Fibroblast of lung (primary cell): ENCODE measurements around the gene PLS3. TPM values are rescaled to one million over a fixed set of nuclear protein-coding genes. Genes with fewer than 3 reads are reported as not detected.

Source experiments
- DNase-seq, 2 donors: peaks; one replicate each; pipeline versions ENCODE4 v3.0.0 to v3.0.0-alpha.2; 2010; ENCODE audit warnings: low read depth in 2 of 2
- H2AFZ ChIP-seq: 2 replicates; pipeline ENCODE4 v1.5.1; 2012; ENCODE audit warnings: low read length, control low read depth, inconsistent platforms
- H3K27ac ChIP-seq: 2 replicates; pipeline ENCODE4 v1.5.1; 2011; ENCODE audit warnings: low read length, control low read depth; ENCODE audit not compliant: insufficient read depth
- H3K27me3 ChIP-seq: 2 replicates; pipeline ENCODE4 v1.5.1; 2011; ENCODE audit warnings: mild to moderate bottlenecking, low read length; ENCODE audit not compliant: control insufficient read depth, insufficient read depth
- H3K36me3 ChIP-seq: 2 replicates; pipeline ENCODE4 v1.5.1; 2011; ENCODE audit warnings: low read length; ENCODE audit not compliant: control insufficient read depth, insufficient read depth
- H3K4me1 ChIP-seq: 2 replicates; pipeline ENCODE4 v1.5.1; 2011; ENCODE audit warnings: low read length; ENCODE audit not compliant: control insufficient read depth, insufficient read depth; ENCODE audit errors: extremely low read depth
- H3K4me2 ChIP-seq: 2 replicates; pipeline ENCODE4 v1.5.1; 2011; ENCODE audit warnings: low read length, control low read depth; ENCODE audit not compliant: insufficient read depth; ENCODE audit errors: extremely low read depth
- H3K4me3 ChIP-seq, 4 experiments: fragments of 200-600 bp in 1 of 4; sonication (generic) in 1 of 4; replicated peaks in 1 of 4; 2 replicates each; pipeline ENCODE4 v1.5.1; 2011 to 2016; ENCODE audit warnings: low read length in 4 of 4, low read depth in 3 of 4, mild to moderate bottlenecking in 3 of 4, control low read depth in 2 of 4, inconsistent platforms in 1 of 4, mixed read lengths in 1 of 4; ENCODE audit not compliant: insufficient read depth in 1 of 4; ENCODE audit errors: control extremely low read depth in 1 of 4
- H3K79me2 ChIP-seq: 2 replicates; pipeline ENCODE4 v1.5.1; 2012; ENCODE audit warnings: mild to moderate bottlenecking, low read length, inconsistent platforms; ENCODE audit not compliant: control insufficient read depth, insufficient read depth
- H3K9ac ChIP-seq: 2 replicates; pipeline ENCODE4 v1.5.1; 2011; ENCODE audit warnings: mild to moderate bottlenecking, low read length, control low read depth; ENCODE audit not compliant: insufficient read depth
- H3K9me3 ChIP-seq: 2 replicates; pipeline ENCODE4 v1.5.1; 2012; ENCODE audit warnings: low read depth, low read length; ENCODE audit not compliant: control insufficient read depth, insufficient read depth
- H4K20me1 ChIP-seq: 2 replicates; pipeline ENCODE4 v1.5.1; 2011; ENCODE audit warnings: low read length; ENCODE audit not compliant: control insufficient read depth, insufficient read depth; ENCODE audit errors: extremely low read depth
- CTCF ChIP-seq, 2 donors: IDR thresholded peaks in 1 of 2; conservative IDR thresholded peaks in 1 of 2; 1 replicate in 1 of 2; 2 replicates in 1 of 2; pipeline ENCODE4 v1.5.1; 2011 to 2012; ENCODE audit warnings: low read length in 2 of 2, control low read depth in 1 of 2, inconsistent platforms in 1 of 2, low read depth in 1 of 2, mild to moderate bottlenecking in 1 of 2
- EZH2 ChIP-seq: IDR thresholded peaks from 2 replicates; pipeline ENCODE4 v1.5.1; 2012; ENCODE audit warnings: low read length, control low read depth, mild to moderate bottlenecking; ENCODE audit errors: missing control alignments
- polyA plus RNA-seq, 2 donors: library from polyadenylated mRNA; depleted of rRNA in 1 of 2; stranded (reverse) in 1 of 2; unstranded in 1 of 2; fragments of >200 nt; gene quantifications; 2 replicates each; pipeline ENCODE4 v1.2.1, GENCODE V29; 2011 to 2012; ENCODE audit warnings: missing spikeins in 1 of 2
- total RNA-seq: library from RNA; depleted of rRNA; stranded (reverse); fragments of >200 nt; gene quantifications from 2 replicates; pipeline ENCODE4 v1.2.1, GENCODE V29; 2014

The PLS3 gene
- total and polyA plus RNA-seq, 2 donors (not counting 1 experiment from before 2014, with no cell fraction given) = 223 to 262 TPM

GRCh38 chrX:115616943-115617563, 56.1 kb downstream of the PLS3 start:
- Histone ChIP-seq H3K36me3 (no peaks in the 10 kb centered on the region), H3K4me1 (peaks cover 6% of the 10 kb centered on the region), H3K79me2 (peaks cover 20% of the 10 kb centered on the region), H2AFZ (no peak overlapping the region), H3K4me2 (peak overlapping the region; percentile 35), H3K4me3 (peak overlapping the region in 1 of 4 experiments; percentile 6), H3K27ac (no peak overlapping the region), H3K9ac (no peak overlapping the region), H3K27me3 (no peaks in the 10 kb centered on the region), H3K9me3 (no peaks in the 10 kb centered on the region), H4K20me1 (no peaks in the 10 kb centered on the region)
- DNase-seq = peak in 1 of 2 donors; percentile 91
- no peak for TF ChIP-seq EZH2
- no peak for TF ChIP-seq CTCF (conservative IDR thresholded peaks at IDR 0.05 in 1 of 2, IDR thresholded peaks at IDR 0.05 in 1 of 2; ENCODE audit: low read depth in 1 of 2, low read length in 2 of 2)

GRCh38 chrX:115622534-115622933, 61.6 kb downstream of the PLS3 start:
- Histone ChIP-seq H3K9ac (no peak overlapping the region), H3K4me3 (no peak overlapping the region), H3K27me3 (no peaks in the 10 kb centered on the region), H3K27ac (no peak overlapping the region), H3K4me2 (no peak overlapping the region), H2AFZ (no peak overlapping the region), H4K20me1 (no peaks in the 10 kb centered on the region), H3K9me3 (no peaks in the 10 kb centered on the region), H3K79me2 (peaks cover 12% of the 10 kb centered on the region), H3K4me1 (no peaks in the 10 kb centered on the region), H3K36me3 (no peaks in the 10 kb centered on the region)
- no peak for TF ChIP-seq EZH2
- TF ChIP-seq CTCF (conservative IDR thresholded peaks at IDR 0.05 in 1 of 2, IDR thresholded peaks at IDR 0.05 in 1 of 2; ENCODE audit: low read depth in 1 of 2, low read length in 2 of 2) = no peak
- DNase-seq = no peak

DNA sequence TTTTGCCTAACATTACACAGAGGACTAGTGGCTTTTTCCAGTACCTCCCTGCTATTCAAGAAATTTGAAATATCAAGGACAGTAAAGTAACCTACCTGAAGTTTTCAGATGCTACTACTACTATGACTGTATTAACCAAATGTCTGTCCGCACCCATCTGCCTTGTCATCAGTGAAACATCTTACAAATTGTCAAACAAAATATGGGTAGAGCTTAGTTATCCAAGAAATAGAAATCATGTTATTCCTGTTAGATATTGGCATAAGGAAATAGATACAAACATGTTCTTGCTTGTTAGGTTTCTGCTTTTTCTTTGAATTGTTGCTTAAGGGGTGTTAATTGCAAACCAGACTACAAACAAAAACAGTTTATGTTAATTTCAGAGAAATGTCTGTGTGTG, 63.9 kb downstream of the PLS3 start:
- Histone ChIP-seq H3K27me3 (no peaks in the 10 kb centered on the region), H3K4me2 (no peak overlapping the region), H2AFZ (no peak overlapping the region), H3K9ac (no peak overlapping the region), H3K4me1 (no peaks in the 10 kb centered on the region), H3K27ac (no peak overlapping the region), H3K9me3 (no peaks in the 10 kb centered on the region), H3K36me3 (no peaks in the 10 kb centered on the region), H3K79me2 (peaks cover 7% of the 10 kb centered on the region), H4K20me1 (no peaks in the 10 kb centered on the region), H3K4me3 (no peak overlapping the region)
- DNase-seq = no peak
- TF ChIP-seq EZH2 (no peak), CTCF (conservative IDR thresholded peaks at IDR 0.05 in 1 of 2, IDR thresholded peaks at IDR 0.05 in 1 of 2; ENCODE audit: low read depth in 1 of 2, low read length in 2 of 2) (no peak)
